Brain microvascular endothelial cell (primary cell): Measurements from ENCODE around the gene SLFNL1.

Experiments
- DNase-seq: peaks from one replicate; pipeline ENCODE4 v3.0.0-alpha.2; 2020
- H3K27ac ChIP-seq: fragments of 250-450 bp; sonication (Bioruptor Pico); 2 replicates; pipeline ENCODE4 v1.5.1; 2020; ENCODE audit warnings: mild to moderate bottlenecking, moderate library complexity
- H3K27me3 ChIP-seq: fragments of 250-450 bp; sonication (Bioruptor Pico); replicated peaks from 2 replicates; pipeline ENCODE4 v1.5.1; 2020; ENCODE audit warnings: mild to moderate bottlenecking
- H3K36me3 ChIP-seq: fragments of 250-450 bp; sonication (Bioruptor Pico); replicated peaks from 2 replicates; pipeline ENCODE4 v1.5.1; 2020; ENCODE audit warnings: mild to moderate bottlenecking
- H3K4me3 ChIP-seq: 2 replicates; pipeline ENCODE4 v1.5.1; 2011; ENCODE audit warnings: low read depth, mild to moderate bottlenecking, control low read depth, low read length, moderate library complexity
- in situ Hi-C: cut with HindIII; loops from 2 replicates; pipeline ENCODE4 v1.10.0; 2017; ENCODE audit warnings: low sequenced_read_pairs, low pct_ligation_motif_present
- TF ChIP-seq, protein P1 (sequence below): IDR thresholded peaks from 2 replicates; pipeline ENCODE4 v1.5.1; 2011; ENCODE audit warnings: low read depth, mild to moderate bottlenecking, moderate library complexity, low read length, control low read depth, inconsistent platforms; ENCODE audit errors: missing control alignments

The SLFNL1 gene

DNA sequence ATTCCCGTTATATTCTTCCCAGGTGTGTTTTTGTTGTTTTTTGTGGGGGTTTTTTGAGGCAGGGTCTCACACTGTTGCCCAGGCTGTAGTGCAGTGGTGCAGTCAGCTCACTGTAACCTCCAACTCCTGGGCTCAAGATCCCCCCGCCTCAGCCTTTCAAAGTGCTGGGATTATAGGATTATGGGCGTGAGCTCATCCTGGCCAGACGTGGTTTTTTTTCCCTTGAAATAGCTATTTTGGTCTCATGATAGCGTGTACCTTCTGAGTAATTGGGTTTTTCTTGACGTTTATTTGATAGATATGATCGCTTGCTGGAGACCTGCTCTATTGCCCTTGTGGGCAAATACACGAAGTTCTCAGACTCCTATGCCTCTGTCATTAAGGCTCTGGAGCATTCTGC is 24.4 kb downstream of the SLFNL1 start:
- H3K4me3 ChIP-seq = no peak overlapping the region
- in situ Hi-C loops = no loop called here
- DNase-seq = no peak
- H3K27ac ChIP-seq = no peak overlapping the region
- H3K27me3 ChIP-seq = no peaks in the 10 kb centered on the region
- TF ChIP-seq, protein P1, sequence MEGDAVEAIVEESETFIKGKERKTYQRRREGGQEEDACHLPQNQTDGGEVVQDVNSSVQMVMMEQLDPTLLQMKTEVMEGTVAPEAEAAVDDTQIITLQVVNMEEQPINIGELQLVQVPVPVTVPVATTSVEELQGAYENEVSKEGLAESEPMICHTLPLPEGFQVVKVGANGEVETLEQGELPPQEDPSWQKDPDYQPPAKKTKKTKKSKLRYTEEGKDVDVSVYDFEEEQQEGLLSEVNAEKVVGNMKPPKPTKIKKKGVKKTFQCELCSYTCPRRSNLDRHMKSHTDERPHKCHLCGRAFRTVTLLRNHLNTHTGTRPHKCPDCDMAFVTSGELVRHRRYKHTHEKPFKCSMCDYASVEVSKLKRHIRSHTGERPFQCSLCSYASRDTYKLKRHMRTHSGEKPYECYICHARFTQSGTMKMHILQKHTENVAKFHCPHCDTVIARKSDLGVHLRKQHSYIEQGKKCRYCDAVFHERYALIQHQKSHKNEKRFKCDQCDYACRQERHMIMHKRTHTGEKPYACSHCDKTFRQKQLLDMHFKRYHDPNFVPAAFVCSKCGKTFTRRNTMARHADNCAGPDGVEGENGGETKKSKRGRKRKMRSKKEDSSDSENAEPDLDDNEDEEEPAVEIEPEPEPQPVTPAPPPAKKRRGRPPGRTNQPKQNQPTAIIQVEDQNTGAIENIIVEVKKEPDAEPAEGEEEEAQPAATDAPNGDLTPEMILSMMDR = no peak
- peaks cover 89% of the 10 kb centered on the region for H3K36me3 ChIP-seq

DNA sequence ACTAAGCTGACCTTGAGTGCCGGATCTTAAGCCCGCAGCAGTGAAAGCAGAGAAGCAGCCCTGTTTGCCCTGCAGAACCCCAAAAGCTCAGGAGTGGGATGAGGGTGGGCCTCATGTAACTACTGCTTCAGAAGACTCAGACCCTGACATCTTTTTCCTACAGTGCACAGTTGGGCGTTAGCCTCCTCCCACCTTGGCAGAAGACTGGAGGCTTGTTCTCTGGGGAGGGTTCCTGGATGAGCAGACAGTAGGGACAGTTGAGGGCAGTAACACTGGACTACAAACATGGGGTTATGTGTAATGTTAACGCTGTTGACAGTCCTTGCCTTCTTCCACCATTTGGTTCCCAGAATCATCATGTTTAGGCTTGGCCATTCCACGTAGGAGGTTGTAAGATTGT is 32.5 kb downstream of the SLFNL1 start:
- H3K27me3 ChIP-seq = no peaks in the 10 kb centered on the region
- H3K4me3 ChIP-seq = no peak overlapping the region
- H3K27ac ChIP-seq = no peak overlapping the region
- TF ChIP-seq, protein P1 = no peak
- H3K36me3 ChIP-seq = peaks cover 95% of the 10 kb centered on the region
- in situ Hi-C loops = no loop called here
- no peak for DNase-seq

DNA sequence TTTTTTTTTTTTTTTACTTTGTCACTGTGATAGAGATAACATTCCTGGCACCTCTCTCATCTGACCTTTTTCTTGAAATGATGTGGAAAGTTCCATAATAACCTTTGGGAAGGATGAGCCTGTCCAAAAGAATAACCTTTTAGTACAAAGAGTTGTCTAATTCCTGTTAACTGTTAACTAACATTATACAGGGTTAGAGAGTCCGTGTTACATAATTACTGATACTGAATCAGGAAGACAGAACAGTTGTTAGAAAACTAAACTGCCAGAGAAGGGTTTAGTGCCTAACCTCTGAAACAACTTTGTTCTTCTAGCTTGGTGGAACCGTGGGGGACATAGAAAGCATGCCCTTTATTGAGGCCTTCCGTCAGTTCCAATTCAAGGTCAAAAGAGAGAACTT is 33.2 kb downstream of the SLFNL1 start:
- H3K27ac ChIP-seq = no peak overlapping the region
- H3K36me3 ChIP-seq = peaks cover 96% of the 10 kb centered on the region
- no peaks in the 10 kb centered on the region for H3K27me3 ChIP-seq
- TF ChIP-seq, protein P1 = no peak
- no peak overlapping the region for H3K4me3 ChIP-seq
- in situ Hi-C loops = no loop called here
- DNase-seq = no peak

DNA sequence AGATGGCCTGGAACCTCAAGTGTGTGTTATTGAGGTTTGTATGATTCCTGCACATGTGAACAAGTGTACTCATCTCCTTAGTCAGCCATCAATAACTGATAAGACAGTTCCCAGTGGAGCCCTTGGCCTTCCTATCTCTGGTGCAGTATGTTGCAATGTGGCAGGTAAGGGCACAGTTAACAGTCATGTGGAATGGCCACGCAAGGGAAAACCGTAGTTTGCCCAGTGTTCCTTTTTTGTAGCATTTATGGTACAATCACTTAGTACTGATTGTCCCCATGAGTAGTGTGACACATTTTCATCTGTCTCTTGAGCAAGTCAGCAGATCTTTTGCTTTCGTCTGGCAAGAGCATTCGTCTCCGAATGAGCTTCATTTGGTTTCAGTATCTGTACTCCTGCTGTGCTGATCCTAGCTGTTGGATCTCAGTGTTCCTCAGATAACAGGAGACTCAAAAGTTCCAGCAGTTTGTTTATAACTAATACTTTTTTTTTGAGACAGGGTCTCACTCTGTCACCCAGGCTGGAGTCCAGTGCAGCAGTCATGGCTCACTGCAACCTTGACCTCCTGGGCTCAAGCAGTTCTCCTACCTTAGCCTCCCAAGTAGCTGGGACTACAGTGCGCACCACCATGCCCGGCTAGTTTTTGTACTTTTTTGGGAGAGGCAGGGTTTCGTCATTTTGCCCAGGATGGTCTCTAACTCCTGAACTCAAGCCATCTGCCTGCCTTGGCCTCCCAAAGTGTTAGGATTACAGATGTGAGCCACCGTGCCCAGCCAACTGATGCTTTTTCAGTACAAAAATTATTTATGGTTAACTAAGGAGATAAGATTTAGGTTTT is 33.9 kb downstream of the SLFNL1 start:
- Histone ChIP-seq H3K27me3 (no peaks in the 10 kb centered on the region), H3K4me3 (no peak overlapping the region), H3K36me3 (peaks cover 92% of the 10 kb centered on the region), H3K27ac (no peak overlapping the region)
- in situ Hi-C loops = no loop called here
- TF ChIP-seq, protein P1 = no peak
- no peak for DNase-seq

DNA sequence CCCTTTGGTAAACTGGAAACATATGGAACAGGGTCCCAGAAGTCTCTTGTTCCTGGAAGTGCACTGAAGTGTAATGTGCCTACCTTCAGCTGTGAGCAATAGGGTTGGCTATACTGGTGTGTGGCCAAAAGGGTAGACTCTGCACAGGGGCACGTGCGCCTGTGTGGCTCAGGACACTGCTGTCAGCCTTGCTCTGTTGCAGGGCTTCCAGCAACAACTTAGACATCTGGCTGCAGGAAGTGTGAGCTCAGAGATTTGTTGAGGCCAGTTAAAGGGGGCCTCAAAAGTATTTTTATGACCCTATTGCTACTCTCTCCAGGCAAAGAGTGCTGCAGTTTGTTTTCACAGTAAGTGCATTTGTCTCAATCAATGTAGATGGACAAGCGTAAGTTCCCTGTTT is 34.6 kb downstream of the SLFNL1 start:
- TF ChIP-seq, protein P1 = no peak

More for the DNA sequence above, 34.6 kb downstream of the SLFNL1 start:
- peaks cover 87% of the 10 kb centered on the region for H3K36me3 ChIP-seq
- DNase-seq = no peak
- H3K27ac ChIP-seq = no peak overlapping the region
- no peak overlapping the region for H3K4me3 ChIP-seq
- no peaks in the 10 kb centered on the region for H3K27me3 ChIP-seq
- in situ Hi-C loops = no loop called here
